PC-9 (cell line): Measurements from ENCODE around the gene CUTA.

Experiments
- EZH2 ChIP-seq: fragments of 200-600 bp; sonication (generic); IDR thresholded peaks from 2 replicates; pipeline ENCODE4 v1.8.0; 2017; ENCODE audit warnings: antibody characterized with exemption, low read depth
- TF ChIP-seq, protein P1 (sequence below): fragments of 200-600 bp; sonication (generic); conservative IDR thresholded peaks from 2 replicates; pipeline ENCODE4 v1.6.1; 2017; ENCODE audit warnings: mixed run types, antibody characterized with exemption, mild to moderate bottlenecking, moderate library complexity

- TF ChIP-seq, protein P1, sequence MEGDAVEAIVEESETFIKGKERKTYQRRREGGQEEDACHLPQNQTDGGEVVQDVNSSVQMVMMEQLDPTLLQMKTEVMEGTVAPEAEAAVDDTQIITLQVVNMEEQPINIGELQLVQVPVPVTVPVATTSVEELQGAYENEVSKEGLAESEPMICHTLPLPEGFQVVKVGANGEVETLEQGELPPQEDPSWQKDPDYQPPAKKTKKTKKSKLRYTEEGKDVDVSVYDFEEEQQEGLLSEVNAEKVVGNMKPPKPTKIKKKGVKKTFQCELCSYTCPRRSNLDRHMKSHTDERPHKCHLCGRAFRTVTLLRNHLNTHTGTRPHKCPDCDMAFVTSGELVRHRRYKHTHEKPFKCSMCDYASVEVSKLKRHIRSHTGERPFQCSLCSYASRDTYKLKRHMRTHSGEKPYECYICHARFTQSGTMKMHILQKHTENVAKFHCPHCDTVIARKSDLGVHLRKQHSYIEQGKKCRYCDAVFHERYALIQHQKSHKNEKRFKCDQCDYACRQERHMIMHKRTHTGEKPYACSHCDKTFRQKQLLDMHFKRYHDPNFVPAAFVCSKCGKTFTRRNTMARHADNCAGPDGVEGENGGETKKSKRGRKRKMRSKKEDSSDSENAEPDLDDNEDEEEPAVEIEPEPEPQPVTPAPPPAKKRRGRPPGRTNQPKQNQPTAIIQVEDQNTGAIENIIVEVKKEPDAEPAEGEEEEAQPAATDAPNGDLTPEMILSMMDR: no peak
- no peak for TF ChIP-seq EZH2
These were observed 884 bp upstream of the CUTA start for GRCh38 chr6:33418690-33419291.
